SK-N-SH (cell line): ENCODE data around the gene KIDINS220. TPM values are rescaled to one million over a fixed set of nuclear protein-coding genes. Genes with fewer than 3 reads are reported as not detected.

ENCODE experiments used
- CTCF ChIA-PET: fragments of 300-600, 350-600 bp; formaldehyde crosslinking; extraction: SDS; loops from one replicate; lab custom pipeline; 2021; lab: Yijun Ruan, JAX
- POLR2A ChIA-PET: fragments of 350-600 bp; sonication (Branson Sonifier 250); formaldehyde crosslinking; extraction: SDS; loops from one replicate; lab custom pipeline; 2020; ENCODE audit warnings: antibody characterized with exemption, inconsistent platforms; lab: Yijun Ruan, JAX
- DNase-seq: peaks from one replicate; pipeline ENCODE4 v3.0.0; 2012
- H2AFZ ChIP-seq: fragments of 200-600 bp; sonication (generic); 2 replicates; pipeline ENCODE4 v1.8.1; 2016; ENCODE audit warnings: antibody characterized with exemption, mild to moderate bottlenecking, low read depth
- H3F3A ChIP-seq: fragments of 200-600 bp; sonication (generic); replicated peaks from 2 replicates; pipeline ENCODE3; 2016; ENCODE audit warnings: antibody characterized with exemption, mild to moderate bottlenecking; ENCODE audit not compliant: insufficient read depth
- H3K27ac ChIP-seq, 2 experiments: fragments of 200-500 bp in 1 of 2; fragments of 200-600 bp in 1 of 2; sonication (Bioruptor generic) in 1 of 2; sonication (generic), shearing (Covaris generic) in 1 of 2; 2 replicates each; pipeline versions ENCODE4 v1.5.1 to v1.6.1; 2014 to 2016; ENCODE audit warnings: low read depth in 2 of 2, inconsistent platforms in 1 of 2, low read length in 1 of 2, mild to moderate bottlenecking in 1 of 2, mixed read lengths in 1 of 2
- H3K27me3 ChIP-seq: fragments of 200-600 bp; sonication (generic), shearing (Covaris generic); 2 replicates; pipeline ENCODE4 v1.6.1; 2016; ENCODE audit warnings: mixed run types; ENCODE audit not compliant: insufficient read depth
- H3K36me3 ChIP-seq, 2 experiments: fragments of 200-500 bp in 1 of 2; fragments of 200-600 bp in 1 of 2; sonication (Bioruptor generic) in 1 of 2; sonication (generic) in 1 of 2; replicated peaks in 1 of 2; 2 replicates each; pipeline versions ENCODE3 to v1.5.1; 2014 to 2016; ENCODE audit warnings: low read length in 1 of 2, mild to moderate bottlenecking in 1 of 2; ENCODE audit not compliant: insufficient read depth in 2 of 2, control insufficient read depth in 1 of 2
- H3K4me1 ChIP-seq, 2 experiments: fragments of 200-500 bp in 1 of 2; fragments of 200-600 bp in 1 of 2; sonication (Bioruptor generic) in 1 of 2; sonication (generic), shearing (Covaris generic) in 1 of 2; 2 replicates each; pipeline versions ENCODE4 v1.5.1 to v1.6.1; 2014 to 2016; ENCODE audit warnings: low read depth in 1 of 2, low read length in 1 of 2, mixed run types in 1 of 2; ENCODE audit not compliant: insufficient read depth in 2 of 2, control insufficient read depth in 1 of 2
- H3K4me2 ChIP-seq: fragments of 200-600 bp; sonication (generic), shearing (Covaris generic); 2 replicates; pipeline ENCODE4 v1.6.1; 2017; ENCODE audit warnings: mixed run types
- H3K4me3 ChIP-seq, 2 experiments: fragments of 200-500 bp in 1 of 2; fragments of 200-600 bp in 1 of 2; sonication (Bioruptor generic) in 1 of 2; sonication (generic), shearing (Covaris generic) in 1 of 2; 2 replicates each; pipeline versions ENCODE4 v1.5.1 to v1.8.1; 2014 to 2016; ENCODE audit warnings: low read depth in 2 of 2, inconsistent platforms in 1 of 2, low read length in 1 of 2, mild to moderate bottlenecking in 1 of 2, mixed read lengths in 1 of 2, moderate library complexity in 1 of 2
- H3K79me2 ChIP-seq: fragments of 200-600 bp; sonication (generic); 2 replicates; pipeline ENCODE4 v1.8.1; 2017; ENCODE audit warnings: mild to moderate bottlenecking; ENCODE audit not compliant: insufficient read depth
- H3K9ac ChIP-seq: fragments of 200-600 bp; sonication (generic); 2 replicates; pipeline ENCODE4 v1.6.1; 2017; ENCODE audit warnings: mixed run types
- H3K9me2 ChIP-seq: fragments of 200-600 bp; sonication (generic); 2 replicates; pipeline ENCODE4 v1.6.1; 2017; ENCODE audit warnings: mixed run types
- H3K9me3 ChIP-seq: fragments of 200-600 bp; sonication (generic); 2 replicates; pipeline ENCODE4 v1.6.1; 2017; ENCODE audit warnings: mixed run types, mild to moderate bottlenecking, moderate library complexity
- H4K20me1 ChIP-seq: fragments of 200-600 bp; sonication (generic); 2 replicates; pipeline ENCODE4 v1.6.1; 2017; ENCODE audit warnings: mild to moderate bottlenecking, mixed run types; ENCODE audit not compliant: insufficient read depth
- CHD2 ChIP-seq: fragments of 150-350 bp; IDR thresholded peaks from 2 replicates; pipeline ENCODE4 v1.6.1; 2018; ENCODE audit warnings: low read length; ENCODE audit not compliant: partially characterized antibody
- ELF1 ChIP-seq: IDR thresholded peaks from 2 replicates; pipeline ENCODE4 v1.4.0; 2012
- EP300 ChIP-seq, 2 experiments: IDR thresholded peaks; 2 replicates each; pipeline versions ENCODE4 v1.4.0 to v1.6.1; 2012; ENCODE audit warnings: borderline replicate concordance in 1 of 2, low read depth in 1 of 2, low read length in 1 of 2
- EZH2phosphoT487 ChIP-seq: fragments of 200-600 bp; sonication (generic); IDR thresholded peaks from 2 replicates; pipeline ENCODE4 v1.6.1; 2017; ENCODE audit warnings: low read depth, mixed run types, mild to moderate bottlenecking, antibody characterized with exemption, moderate library complexity, borderline replicate concordance
- FOSL2 ChIP-seq: IDR thresholded peaks from 2 replicates; pipeline ENCODE4 v1.4.0; 2012; ENCODE audit warnings: low read depth, mild to moderate bottlenecking, moderate library complexity, borderline replicate concordance
- GABPA ChIP-seq: IDR thresholded peaks from 2 replicates; pipeline ENCODE4 v1.4.0; 2012; ENCODE audit warnings: low read depth, mild to moderate bottlenecking
- GATA2 ChIP-seq: sonication (generic); formaldehyde crosslinking; IDR thresholded peaks from 2 replicates; pipeline ENCODE4 v1.5.0; 2020; ENCODE audit warnings: mild to moderate bottlenecking, missing genetic modification reagents
- MXI1 ChIP-seq: IDR thresholded peaks from 2 replicates; pipeline ENCODE4 v1.6.1; 2012; ENCODE audit warnings: mild to moderate bottlenecking, low read depth, low read length, improper control_type of control experiment
- NFIC ChIP-seq: IDR thresholded peaks from 2 replicates; pipeline ENCODE4 v1.4.0; 2012; ENCODE audit warnings: borderline replicate concordance
- NRF1 ChIP-seq: IDR thresholded peaks from 2 replicates; pipeline ENCODE4 v1.6.1; 2012; ENCODE audit warnings: low read depth, mild to moderate bottlenecking, low read length
- RAD21 ChIP-seq: IDR thresholded peaks from 2 replicates; pipeline ENCODE4 v1.6.1; 2012; ENCODE audit warnings: mild to moderate bottlenecking, low read length
- RCOR1 ChIP-seq: fragments of 150-350 bp; IDR thresholded peaks from 2 replicates; pipeline ENCODE4 v1.6.1; 2017; ENCODE audit warnings: antibody characterized with exemption, low read length
- RFX5 ChIP-seq: IDR thresholded peaks from 2 replicates; pipeline ENCODE4 v1.6.1; 2012; ENCODE audit warnings: mild to moderate bottlenecking, improper control_type of control experiment, low read length
- RXRA ChIP-seq: IDR thresholded peaks from 2 replicates; pipeline ENCODE4 v1.4.0; 2012; ENCODE audit warnings: low read depth, mild to moderate bottlenecking, borderline replicate concordance
- SIN3A ChIP-seq: IDR thresholded peaks from 2 replicates; pipeline ENCODE4 v1.6.1; 2012; ENCODE audit warnings: low read depth, mild to moderate bottlenecking, low read length, moderate library complexity, borderline replicate concordance
- SMC3 ChIP-seq: IDR thresholded peaks from 2 replicates; pipeline ENCODE4 v1.6.1; 2012; ENCODE audit warnings: low read depth, low read length, improper control_type of control experiment
- TAF1 ChIP-seq: IDR thresholded peaks from 2 replicates; pipeline ENCODE4 v1.6.1; 2012; ENCODE audit warnings: low read depth, mild to moderate bottlenecking, low read length, moderate library complexity, borderline replicate concordance
- TEAD4 ChIP-seq: IDR thresholded peaks from 2 replicates; pipeline ENCODE4 v1.4.0; 2012; ENCODE audit warnings: mild to moderate bottlenecking, borderline replicate concordance; ENCODE audit not compliant: insufficient read depth
- WGBS: methylation state at CpG from one replicate; pipeline ENCODE4 v1.1.6; 2017; ENCODE audit warnings: low lambda C conversion rate; 5-methylcytosine and 5-hydroxymethylcytosine counted together
- polyA plus RNA-seq, 3 experiments: library from polyadenylated mRNA; depleted of rRNA; stranded (reverse); fragments of >200 nt; gene quantifications; 2 replicates each; pipeline ENCODE4 v1.2.3, GENCODE V29; 2012
- TF ChIP-seq, protein P1 (sequence below): IDR thresholded peaks from 2 replicates; pipeline ENCODE4 v1.4.0; 2012; ENCODE audit warnings: low read depth, borderline replicate concordance
- TF ChIP-seq, protein P2 (sequence below): IDR thresholded peaks from 2 replicates; pipeline ENCODE4 v1.4.0; 2012; ENCODE audit warnings: low read depth
- TF ChIP-seq, protein P3 (sequence below): fragments of 150-350 bp; IDR thresholded peaks from 2 replicates; pipeline ENCODE4 v1.6.1; 2017; ENCODE audit warnings: antibody characterized with exemption, low read length, low read depth, borderline replicate concordance

Gene KIDINS220
- polyA plus RNA-seq, 1 of the 3 experiments (the other 2 are of a cell fraction): 18.2 TPM

DNA sequence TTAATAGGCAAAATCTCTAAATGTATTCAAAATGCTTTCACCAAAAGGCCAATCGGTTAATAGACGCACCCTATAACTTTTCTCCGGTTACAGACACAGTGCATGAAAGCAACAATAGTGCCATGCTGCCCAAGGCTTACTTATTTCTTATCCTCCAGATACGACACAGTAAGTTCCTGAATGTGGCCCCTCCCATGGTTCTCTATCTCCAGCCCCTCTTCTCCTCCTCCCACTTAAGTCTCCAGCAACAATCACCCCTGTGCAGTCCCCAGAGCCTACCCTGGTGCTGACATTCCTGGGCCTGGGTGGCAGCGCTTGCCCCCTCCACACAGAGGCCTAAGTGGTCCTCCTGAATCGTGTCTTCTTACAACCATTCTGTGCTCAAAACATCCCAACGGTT is 3.6 kb downstream of the KIDINS220 start:
- Histone ChIP-seq H3K9me2 (no peaks in the 10 kb centered on the region; the same call in 1 of the 2 replicates), H4K20me1 (peaks cover 31% of the 10 kb centered on the region), H3K27ac (no peak overlapping the region), H3K27me3 (no peaks in the 10 kb centered on the region), H3K36me3 (no peaks in the 10 kb centered on the region), H3K79me2 (peaks cover 78% of the 10 kb centered on the region), H3K4me2 (no peak overlapping the region), H3F3A (no peaks in the 10 kb centered on the region), H3K4me1 (peaks cover 0 to 8% of the 10 kb centered on the region in 2 experiments; a peak in 1 of 4 replicates), H3K4me3 (no peak overlapping the region)
- CTCF ChIA-PET: interaction anchor here (0.6 to 1.1 kb wide), 2 partner anchors 15 to 1452 kb away, joined by 3 to 4 read pairs; no protein-coding TSS in a partner anchor
- POLR2A ChIA-PET: no interaction called here
- TF ChIP-seq, protein P1, sequence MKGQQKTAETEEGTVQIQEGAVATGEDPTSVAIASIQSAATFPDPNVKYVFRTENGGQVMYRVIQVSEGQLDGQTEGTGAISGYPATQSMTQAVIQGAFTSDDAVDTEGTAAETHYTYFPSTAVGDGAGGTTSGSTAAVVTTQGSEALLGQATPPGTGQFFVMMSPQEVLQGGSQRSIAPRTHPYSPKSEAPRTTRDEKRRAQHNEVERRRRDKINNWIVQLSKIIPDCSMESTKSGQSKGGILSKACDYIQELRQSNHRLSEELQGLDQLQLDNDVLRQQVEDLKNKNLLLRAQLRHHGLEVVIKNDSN: no peak
- TF ChIP-seq RCOR1 (no peak), RFX5 (no peak), SMC3 (no peak), TEAD4 (no peak), NFIC (no peak), FOSL2 (no peak), CHD2 (no peak), TAF1 (no peak), NRF1 (no peak), GATA2 (CRISPR knock-in tag) (no peak), EZH2phosphoT487 (no peak), SIN3A (no peak)
- TF ChIP-seq, protein P2, sequence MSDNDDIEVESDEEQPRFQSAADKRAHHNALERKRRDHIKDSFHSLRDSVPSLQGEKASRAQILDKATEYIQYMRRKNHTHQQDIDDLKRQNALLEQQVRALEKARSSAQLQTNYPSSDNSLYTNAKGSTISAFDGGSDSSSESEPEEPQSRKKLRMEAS: no peak
- TF ChIP-seq, all 33 proteins: peak for 0
- H2AFZ ChIP-seq: no peak overlapping the region
- no peak for DNase-seq
- H3K9me3 ChIP-seq: no peaks in the 10 kb centered on the region
- no peak overlapping the region for H3K9ac ChIP-seq
- 94% methylated on average over 7 of the region's 7 CpGs for WGBS

DNA sequence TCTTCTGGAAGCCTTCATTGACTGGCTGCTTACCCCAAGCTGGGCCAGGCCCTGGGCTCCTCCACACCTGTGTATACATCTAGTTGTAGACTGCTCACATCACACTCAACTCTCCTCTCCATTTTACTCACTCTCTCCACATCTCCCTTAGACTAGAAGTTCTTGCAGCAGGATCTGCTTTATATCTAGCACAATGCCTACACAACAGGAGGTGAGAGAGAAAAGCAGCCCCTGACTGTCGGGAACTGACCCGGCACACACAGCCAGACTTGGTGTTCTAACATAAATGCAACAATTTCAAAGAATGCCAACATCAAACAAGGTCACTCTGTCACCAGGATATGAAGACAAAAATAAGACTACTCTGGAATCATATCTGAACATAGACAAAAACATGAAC is 5.9 kb downstream of the KIDINS220 start:
- Histone ChIP-seq H3K4me1 (peaks cover 0 to 6% of the 10 kb centered on the region in 2 experiments; a peak in 1 of 4 replicates), H3K27ac (no peak overlapping the region), H3K9ac (no peak overlapping the region), H3K36me3 (peaks cover 0 to 3% of the 10 kb centered on the region in 2 experiments), H3K4me2 (no peak overlapping the region)
- CTCF ChIA-PET: interaction anchor here (1.6 kb wide), 1 partner anchor 12 kb away, joined by 3 read pairs; no protein-coding TSS in a partner anchor
- TF ChIP-seq, protein P1: no peak
- no peak for TF ChIP-seq ELF1
- TF ChIP-seq RXRA: no peak
- no peak for TF ChIP-seq RAD21
- TF ChIP-seq EP300 (IDR thresholded peaks at IDR 0.05; ENCODE audit: borderline replicate concordance in 1 of 2, low read depth in 1 of 2, low read length in 1 of 2): no peak
- TF ChIP-seq, protein P3, sequence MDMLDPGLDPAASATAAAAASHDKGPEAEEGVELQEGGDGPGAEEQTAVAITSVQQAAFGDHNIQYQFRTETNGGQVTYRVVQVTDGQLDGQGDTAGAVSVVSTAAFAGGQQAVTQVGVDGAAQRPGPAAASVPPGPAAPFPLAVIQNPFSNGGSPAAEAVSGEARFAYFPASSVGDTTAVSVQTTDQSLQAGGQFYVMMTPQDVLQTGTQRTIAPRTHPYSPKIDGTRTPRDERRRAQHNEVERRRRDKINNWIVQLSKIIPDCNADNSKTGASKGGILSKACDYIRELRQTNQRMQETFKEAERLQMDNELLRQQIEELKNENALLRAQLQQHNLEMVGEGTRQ: no peak
- no peak for TF ChIP-seq TAF1
- no peak for TF ChIP-seq GABPA
- TF ChIP-seq MXI1: no peak
- TF ChIP-seq EZH2phosphoT487: no peak
- TF ChIP-seq CHD2: no peak
- TF ChIP-seq, all 33 proteins: peak for 0
- Histone ChIP-seq H3K9me2 (no peaks in the 10 kb centered on the region; the same call in 1 of the 2 replicates), H3K79me2 (peaks cover 82% of the 10 kb centered on the region), H3F3A (no peaks in the 10 kb centered on the region), H3K4me3 (no peak overlapping the region), H4K20me1 (peaks cover 31% of the 10 kb centered on the region), H2AFZ (no peak overlapping the region), H3K9me3 (no peaks in the 10 kb centered on the region), H3K27me3 (no peaks in the 10 kb centered on the region)
- WGBS: 97% methylated on average over 2 of the region's 2 CpGs
- no peak for DNase-seq
- POLR2A ChIA-PET: no interaction called here
